Esophagus squamous epithelium (tissue), 4 donors: ENCODE results near the gene TNPO3.

Experiments used
- POLR2A ChIP-seq, 4 donors: fragments of 450-650 bp; IDR thresholded peaks; one replicate each; pipeline ENCODE4 v1.6.1; 2017; ENCODE audit warnings: antibody characterized with exemption in 4 of 4, mild to moderate bottlenecking in 4 of 4, moderate library complexity in 3 of 4
- TF ChIP-seq, protein P1 (sequence below), 6 experiments: fragments of 450-650 bp in 4 of 6; fragments of 200-600 bp in 2 of 6; sonication (generic) in 2 of 6; IDR thresholded peaks; one replicate each; pipeline ENCODE4 v1.5.1; 2016 to 2019; ENCODE audit warnings: antibody characterized with exemption in 6 of 6, mild to moderate bottlenecking in 4 of 6, moderate library complexity in 4 of 6

DNA sequence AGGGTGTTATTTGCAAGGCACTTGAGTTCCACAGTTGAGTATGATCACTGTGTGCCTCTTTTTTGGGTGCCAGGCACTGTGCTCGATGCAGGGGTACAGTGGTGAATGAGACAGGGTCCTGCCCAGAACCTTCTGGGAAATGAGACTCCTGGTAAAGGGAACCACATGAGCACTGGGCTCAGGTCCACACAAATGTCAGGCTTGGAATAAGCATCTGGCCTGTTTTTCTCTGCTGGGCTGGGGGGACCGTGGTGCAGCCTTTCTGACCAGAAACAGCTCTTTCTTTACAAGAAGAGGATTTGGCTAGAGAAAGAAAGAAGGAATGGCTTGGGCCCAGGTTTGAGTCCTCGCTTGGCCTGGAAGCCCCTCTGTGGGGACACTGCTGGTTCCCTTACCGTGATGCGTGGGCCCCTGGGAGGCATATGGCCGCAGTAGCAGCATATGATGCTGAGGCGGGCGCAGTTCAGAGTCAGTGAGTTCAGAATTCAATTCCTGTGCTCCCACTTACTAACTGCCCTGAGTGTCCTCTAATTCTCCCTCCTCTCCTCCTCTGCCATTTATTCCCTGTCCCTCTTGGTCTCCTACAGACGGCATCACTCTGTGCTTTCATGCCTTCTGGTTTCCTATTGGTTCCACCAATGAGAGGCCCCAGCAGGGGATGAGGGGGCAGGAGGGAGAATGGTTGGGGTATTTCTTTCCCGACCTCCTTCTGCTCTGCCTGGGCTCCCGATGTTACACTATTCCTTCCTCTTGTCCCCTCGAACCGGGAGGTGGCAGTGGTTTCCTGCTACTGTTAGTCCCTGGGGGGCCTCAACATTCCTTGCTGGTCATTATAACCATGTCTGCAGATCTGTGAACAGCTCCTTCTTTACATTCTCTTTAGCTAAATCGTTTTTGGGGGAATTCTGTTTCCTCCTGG is 134.8 kb downstream of the TNPO3 start:
- TF ChIP-seq, protein P1, sequence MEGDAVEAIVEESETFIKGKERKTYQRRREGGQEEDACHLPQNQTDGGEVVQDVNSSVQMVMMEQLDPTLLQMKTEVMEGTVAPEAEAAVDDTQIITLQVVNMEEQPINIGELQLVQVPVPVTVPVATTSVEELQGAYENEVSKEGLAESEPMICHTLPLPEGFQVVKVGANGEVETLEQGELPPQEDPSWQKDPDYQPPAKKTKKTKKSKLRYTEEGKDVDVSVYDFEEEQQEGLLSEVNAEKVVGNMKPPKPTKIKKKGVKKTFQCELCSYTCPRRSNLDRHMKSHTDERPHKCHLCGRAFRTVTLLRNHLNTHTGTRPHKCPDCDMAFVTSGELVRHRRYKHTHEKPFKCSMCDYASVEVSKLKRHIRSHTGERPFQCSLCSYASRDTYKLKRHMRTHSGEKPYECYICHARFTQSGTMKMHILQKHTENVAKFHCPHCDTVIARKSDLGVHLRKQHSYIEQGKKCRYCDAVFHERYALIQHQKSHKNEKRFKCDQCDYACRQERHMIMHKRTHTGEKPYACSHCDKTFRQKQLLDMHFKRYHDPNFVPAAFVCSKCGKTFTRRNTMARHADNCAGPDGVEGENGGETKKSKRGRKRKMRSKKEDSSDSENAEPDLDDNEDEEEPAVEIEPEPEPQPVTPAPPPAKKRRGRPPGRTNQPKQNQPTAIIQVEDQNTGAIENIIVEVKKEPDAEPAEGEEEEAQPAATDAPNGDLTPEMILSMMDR (IDR thresholded peaks at IDR 0.05) = no peak
- no peak for TF ChIP-seq POLR2A (IDR thresholded peaks at IDR 0.05)
